ENCODE measurements around the gene TMEM94.
"Not testable (repeated sequence)": the region's sequence is repeated elsewhere in the genome, so short reads cannot be mapped to it uniquely, and the experiment has no call there.

The TMEM94 gene

DNA sequence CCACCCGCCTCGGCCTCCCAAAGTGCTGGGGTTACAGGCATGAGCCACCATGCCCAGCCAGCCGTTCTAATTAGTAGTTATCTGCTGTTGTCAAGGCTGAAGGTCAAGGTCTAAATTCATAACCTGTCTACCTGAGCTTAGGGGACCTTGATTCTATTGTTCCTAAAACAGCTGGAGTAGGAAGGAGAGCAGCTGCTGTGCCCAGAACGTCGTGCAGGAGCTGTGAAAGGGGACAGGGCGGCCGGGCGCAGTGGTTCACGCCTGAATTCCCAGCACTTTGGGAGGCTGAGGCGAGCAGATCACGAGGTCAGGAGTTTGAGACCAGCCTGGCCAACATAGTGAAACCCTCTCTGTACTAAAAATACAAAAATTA is 21.0 kb downstream of the TMEM94 start:
- not testable (repeated sequence) for DNase-seq

DNA sequence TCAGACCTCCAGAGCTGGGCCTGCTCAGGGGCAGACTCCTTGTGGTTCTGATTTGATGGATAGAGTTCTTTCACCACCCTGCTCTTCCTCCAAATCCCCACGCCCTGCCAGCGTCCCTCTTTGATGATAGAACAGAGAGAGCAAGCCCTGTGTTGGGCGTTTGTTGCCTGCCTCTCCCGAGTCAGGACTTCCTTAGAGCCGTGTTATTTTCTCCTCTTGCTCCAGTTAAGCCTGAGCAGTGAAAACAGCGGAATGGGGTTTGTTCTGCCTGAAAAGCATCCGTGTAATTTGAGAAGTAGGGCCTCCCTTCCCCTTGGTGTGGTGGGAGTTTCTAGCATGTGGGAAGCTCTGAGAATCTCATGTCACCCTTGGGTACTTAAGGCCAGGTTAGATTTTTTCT is 22.1 kb downstream of the TMEM94 start:
- DNase-seq, result no peak

DNA sequence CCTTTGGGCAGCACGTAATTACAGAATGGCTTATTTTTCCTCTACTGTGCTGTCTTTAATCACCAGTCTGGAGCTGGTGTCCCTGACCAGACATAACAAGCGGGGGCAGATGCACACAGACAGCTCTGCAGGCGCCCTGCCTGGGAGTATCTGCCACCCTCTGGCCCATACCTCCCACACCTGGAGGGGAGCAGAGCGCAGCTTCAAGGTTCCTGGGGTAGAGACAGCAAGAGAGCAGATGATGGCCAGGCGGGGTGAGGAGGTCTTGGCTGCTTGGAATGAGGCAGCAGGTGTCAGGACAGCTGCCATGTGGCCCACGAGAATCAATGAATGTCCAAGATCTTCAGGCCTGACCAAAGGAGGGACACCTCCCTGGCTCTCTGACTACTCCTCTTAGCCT is 23.8 kb downstream of the TMEM94 start:
- no peak for DNase-seq

DNA sequence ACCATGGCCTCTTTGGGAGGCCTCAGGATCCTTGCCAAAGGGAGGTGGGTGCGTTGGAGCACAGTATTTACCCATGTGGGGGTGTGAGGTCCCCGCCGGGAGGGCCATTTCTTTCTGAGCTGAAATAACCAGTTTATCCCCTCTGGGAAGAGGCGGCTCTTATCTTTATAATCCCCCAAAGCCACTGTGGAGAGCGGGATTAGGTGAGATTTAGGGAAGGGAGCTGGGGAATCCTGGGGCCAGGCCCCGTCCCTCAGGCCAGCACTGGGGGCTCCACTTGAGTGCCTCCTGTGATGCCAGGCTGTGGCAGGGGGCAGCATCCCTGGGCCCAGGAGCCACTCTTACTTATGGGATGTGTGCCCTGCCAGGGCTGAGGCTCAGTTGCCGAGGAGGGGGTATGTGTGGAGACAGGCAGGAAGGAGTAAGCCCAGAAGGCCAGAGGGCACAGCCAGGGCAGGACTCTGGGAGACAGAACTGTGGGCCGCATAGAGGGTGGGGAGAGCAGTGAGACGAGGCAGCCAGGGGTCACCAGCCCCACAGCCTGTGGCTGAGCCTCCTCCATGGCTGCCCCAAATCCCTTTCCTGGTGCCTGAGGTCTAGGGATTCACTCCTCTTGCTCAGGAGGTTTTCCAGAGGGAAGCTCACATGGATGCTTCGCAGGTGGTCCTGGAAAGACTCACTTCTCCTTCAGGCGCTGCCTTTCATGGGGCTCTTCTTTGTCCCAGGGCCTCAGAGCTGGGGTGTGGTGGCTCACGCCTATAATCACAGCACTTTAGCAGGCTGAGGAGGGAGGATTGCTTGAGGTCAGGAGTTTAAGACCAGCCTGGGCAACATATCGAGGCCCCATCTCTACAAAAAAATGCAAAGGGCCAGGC is 25.0 kb downstream of the TMEM94 start:
- DNase-seq, result no peak

DNA sequence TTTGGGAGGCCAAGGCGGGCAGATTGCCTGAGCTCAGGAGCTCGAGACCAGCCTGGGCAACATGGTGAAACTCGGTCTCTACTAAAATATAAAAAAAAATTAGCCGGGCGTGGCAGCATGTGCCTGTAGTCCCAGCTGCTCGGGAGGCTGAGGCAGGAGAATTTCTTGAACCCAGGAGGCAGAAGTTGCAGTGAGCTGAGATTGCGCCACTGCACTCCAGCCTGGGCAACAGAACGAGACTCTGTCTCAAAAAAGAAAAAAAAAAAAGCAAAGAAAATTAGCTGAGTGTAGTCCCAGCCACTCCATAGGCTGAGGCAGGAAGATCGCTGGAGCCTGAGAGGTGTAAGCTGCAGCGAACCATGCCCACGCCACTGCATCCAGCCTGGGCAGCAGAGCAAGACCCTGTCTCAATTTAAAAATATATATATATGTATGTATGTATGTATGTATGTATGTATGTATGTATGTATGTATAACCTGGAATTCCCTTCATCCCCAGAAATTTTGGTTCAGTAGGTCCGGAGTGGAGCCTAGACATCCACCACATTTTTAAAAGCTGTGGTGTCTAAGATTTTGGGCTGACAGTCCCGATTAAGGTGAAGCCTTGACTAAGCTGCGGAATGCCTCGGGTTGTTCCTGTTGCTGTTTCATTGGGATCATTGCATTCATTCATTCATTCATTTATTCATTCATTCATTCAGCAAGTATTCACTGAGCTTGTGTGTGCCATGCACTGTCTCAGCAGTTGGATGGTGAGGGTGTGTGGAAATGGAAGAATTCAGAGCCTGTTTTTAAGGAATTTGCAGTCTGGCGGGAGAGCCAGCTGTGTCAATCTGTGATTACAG is 25.9 kb downstream of the TMEM94 start:
- DNase-seq, result no peak

DNA sequence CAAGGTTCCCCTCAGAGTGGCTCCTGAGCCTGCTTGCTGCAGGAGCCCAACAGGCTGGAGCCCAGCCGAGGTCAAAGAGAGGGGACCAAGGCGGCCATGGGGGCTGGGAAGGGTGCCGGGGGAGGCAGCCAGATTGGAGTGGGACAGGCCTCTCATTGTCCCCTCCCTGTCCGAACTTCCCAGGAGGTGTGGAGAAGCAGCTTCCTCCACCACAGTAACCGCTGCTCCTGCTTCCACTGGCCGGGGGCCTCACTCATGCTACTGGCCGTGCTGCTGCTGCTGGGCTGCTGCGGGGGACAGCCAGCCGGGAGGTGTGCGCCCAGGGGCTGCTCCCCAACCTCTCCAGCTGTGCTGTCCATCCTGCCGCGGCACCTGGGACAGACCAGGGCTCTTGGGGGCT is 29.3 kb downstream of the TMEM94 start:
- no peak for DNase-seq

DNA sequence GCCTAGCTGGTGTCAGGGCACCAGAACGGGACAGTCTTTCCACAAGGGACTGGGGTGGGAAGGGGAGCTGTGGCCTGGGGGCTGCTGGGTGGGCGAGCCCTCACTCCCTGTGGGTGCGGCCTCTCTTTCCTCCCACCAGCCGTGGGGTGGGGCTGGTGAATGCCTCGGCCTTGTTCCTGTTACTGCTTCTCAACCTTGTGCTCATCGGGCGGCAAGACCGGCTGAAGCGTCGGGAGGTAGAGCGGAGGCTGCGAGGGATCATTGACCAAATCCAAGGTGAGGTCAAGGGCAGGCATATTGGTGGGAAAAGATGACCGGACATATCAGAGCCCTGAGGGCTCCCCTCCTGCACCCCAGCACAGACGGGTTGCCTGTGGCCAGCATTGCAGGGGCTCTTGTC is 29.7 kb downstream of the TMEM94 start:
- no peak for DNase-seq

DNA sequence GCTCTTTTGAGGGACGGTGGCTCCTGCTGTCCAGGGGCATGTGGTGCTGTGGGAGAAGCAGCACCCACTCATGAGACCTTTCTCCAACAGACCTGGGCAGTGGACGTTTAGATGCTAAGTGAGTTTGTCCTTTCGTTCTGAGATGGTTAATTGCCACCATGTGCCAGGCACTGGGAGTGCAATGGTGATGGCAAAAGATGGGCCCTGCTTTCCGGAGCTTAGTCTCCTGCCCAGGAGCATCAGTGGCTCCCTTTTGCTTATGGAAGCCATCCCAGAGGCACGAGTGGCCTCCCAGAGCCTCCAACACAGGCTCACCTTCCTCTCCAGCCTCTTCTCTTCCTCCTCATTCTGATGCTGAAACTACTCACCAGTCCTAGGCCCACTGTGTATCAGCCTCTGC is 30.5 kb downstream of the TMEM94 start:
- no peak for DNase-seq

DNA sequence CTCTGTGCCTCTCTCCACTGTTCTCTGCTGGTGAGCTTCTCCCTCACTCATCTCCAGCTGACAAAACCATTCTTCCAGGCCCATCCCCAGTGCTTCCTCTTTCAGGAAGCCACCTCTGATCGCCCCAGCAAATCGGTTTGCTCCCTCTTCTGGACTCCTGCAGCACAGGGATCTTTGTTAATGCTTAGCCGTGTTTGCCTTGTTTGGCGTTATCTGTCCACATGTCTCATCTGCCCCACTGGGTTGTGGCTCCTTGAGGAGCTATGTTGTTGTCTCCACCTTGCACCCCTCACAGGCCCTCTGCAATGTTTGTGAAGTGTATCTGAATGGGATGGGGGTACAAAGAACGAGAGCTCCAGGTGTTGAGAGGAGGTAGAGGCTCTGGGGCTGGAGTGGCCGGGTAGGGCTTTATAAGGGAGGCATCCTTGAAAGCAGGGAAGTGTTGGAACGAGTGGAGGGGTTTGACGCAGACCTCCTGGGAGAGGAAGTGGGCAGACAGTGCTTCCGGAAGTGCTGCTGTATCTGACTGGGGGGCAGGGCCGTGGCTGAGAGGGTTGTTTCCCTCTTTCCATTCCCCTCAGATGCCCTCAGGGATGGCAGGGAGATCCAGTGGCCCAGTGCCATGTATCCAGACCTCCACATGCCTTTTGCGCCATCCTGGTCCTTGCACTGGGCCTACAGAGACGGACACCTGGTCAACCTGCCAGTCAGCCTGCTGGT is 31.1 kb downstream of the TMEM94 start:
- peak; percentile 55 for DNase-seq

DNA sequence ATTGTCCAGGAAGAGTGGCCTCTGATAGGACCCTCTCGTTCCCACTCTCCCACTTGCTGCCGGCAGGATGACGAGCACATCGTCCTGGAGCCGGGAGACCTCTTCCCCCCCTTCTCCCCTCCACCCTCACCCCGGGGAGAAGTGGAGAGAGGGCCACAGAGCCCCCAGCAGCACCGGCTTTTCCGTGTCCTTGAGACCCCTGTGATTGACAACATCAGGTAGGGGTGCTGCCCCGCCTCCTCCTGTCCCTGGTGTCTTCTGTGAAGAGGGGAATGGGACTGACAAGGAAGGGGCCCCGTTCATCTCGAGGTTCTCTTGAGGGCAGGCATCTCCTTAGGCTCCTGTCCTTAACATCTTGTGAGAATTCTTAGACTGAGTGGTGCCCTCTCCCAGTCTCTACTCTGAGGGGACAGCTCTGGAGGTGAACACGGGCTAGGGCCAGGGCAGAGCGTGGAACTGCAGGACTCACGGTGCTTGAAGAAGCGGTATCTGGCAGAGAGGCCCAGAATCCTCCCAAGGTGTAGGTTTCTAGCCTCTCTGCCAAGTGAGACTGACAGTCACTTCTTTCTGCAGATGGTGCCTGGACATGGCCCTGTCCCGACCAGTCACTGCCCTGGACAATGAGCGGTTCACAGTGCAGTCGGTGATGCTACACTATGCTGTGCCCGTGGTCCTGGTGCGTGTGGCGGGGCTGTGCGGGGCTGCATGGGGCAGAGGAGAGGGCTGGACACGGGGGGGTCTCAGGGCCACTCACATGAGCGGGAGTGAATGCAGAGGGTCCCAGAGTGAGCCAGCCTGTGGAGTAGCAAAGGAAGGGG is 32.5 kb downstream of the TMEM94 start:
- DNase-seq, result no peak

DNA sequence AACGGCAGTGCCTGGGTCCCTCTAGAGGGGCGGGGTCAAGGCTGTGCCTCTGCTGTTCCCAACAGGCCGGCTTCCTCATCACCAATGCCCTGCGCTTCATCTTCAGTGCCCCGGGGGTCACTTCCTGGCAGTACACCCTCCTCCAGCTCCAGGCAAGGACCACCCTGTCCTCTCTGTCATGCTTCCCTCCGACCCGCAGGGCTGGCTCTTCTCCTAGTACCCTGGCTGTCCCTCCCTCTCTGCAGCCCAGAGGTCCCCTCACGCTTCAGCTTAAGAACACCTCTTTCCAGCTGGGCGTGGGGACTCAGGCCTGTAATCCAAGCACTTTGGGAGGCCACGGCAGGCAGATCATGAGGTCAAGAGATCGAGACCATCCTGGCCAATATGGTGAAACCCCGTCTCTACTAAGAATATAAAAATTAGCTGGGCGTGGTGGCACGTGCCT is 33.1 kb downstream of the TMEM94 start:
- no peak for DNase-seq

DNA sequence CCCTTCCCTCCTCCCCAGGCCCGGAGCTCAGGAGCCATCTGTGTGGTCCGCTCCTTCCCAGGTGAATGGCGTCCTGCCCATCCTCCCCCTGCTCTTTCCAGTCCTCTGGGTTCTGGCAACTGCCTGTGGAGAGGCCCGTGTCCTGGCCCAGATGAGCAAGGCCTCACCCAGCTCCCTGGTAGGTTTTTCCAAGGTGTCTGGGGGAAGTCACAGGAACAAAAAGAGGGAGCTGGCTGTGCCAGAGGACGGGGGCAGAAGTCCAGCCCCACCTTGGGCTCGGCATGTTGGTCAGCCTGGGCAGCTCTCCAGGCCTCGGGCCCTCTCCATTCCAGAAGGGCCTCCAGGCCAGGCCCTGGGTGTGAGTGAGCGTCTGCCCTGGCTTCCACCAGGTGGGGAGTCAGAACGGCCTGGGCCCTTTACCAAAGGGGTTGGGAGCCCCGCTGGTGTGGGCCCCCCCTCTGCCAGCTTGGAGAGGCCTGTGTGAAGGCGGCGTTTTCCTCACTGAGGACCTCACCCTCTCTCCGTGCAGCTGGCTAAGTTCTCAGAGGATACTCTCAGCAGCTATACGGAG is 33.8 kb downstream of the TMEM94 start:
- DNase-seq, result no peak

DNA sequence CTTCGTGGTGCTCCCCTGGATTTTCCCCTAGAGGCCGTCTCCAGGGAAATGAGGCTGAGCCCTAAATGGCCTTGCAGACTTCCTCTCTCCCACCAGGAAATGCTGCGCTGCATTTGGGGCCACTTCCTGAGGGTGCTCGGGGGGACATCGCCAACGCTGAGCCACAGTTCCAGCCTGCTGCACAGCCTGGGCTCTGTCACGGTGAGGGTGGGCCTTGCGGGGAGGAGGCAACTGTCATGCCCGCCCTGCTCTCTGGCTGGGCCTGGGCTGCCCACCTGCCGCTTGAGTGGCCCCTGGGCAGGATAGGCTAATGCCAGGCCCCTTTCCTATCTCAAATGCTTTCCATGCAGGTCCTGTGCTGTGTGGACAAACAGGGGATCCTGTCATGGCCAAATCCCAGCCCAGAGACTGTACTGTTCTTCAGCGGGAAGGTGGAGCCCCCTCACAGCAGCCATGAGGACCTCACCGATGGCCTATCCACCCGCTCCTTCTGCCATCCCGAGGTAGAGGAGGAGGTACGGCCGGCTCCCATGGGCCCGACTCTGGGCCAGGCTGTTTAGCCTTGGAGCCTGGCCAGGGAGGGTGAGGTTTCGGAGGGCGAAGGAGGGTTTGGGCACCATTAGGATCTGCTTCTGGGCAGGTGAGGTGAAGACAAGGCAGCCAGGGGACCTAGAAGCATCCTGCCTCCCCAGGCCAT is 34.7 kb downstream of the TMEM94 start:
- DNase-seq, result no peak

DNA sequence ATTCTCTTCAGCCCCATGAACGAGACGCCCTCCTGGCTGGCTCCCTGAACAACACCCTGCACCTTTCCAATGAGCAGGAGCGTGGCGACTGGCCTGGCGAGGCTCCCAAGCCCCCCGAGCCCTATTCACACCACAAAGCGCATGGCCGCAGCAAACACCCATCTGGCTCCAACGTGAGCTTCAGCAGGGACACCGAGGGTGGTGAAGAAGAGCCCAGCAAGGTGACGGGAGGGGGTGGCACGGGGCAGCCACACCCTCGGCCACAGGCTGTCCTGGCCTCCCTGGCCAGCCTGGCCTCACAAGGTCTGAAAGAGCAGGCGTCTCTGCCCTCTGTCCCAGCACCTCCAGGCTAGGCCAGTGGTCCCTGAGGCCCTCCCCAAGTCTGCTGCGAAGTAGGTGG is 35.2 kb downstream of the TMEM94 start:
- no peak for DNase-seq

DNA sequence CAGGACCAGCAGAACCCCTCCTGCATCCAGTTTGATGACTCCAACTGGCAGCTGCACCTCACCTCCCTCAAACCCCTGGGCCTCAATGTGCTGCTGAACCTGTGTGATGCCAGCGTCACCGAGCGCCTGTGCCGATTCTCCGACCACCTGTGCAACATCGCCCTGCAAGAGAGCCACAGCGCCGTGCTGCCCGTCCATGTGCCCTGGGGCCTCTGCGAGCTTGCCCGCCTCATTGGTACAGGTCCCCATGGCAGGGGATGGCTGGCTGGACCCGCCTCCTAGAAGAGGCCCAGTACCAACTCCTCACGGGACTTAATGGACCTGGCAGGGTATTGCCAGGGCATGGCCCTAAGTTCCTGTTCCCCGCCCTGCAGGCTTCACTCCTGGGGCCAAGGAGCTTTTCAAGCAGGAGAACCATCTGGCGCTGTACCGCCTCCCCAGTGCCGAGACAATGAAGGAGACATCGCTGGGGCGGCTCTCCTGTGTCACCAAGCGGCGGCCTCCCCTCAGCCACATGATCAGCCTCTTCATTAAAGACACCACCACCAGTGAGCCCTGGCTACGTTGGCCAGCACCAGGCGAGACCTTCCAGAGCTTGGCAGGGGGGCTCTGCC is 36.2 kb downstream of the TMEM94 start:
- DNase-seq, result no peak

DNA sequence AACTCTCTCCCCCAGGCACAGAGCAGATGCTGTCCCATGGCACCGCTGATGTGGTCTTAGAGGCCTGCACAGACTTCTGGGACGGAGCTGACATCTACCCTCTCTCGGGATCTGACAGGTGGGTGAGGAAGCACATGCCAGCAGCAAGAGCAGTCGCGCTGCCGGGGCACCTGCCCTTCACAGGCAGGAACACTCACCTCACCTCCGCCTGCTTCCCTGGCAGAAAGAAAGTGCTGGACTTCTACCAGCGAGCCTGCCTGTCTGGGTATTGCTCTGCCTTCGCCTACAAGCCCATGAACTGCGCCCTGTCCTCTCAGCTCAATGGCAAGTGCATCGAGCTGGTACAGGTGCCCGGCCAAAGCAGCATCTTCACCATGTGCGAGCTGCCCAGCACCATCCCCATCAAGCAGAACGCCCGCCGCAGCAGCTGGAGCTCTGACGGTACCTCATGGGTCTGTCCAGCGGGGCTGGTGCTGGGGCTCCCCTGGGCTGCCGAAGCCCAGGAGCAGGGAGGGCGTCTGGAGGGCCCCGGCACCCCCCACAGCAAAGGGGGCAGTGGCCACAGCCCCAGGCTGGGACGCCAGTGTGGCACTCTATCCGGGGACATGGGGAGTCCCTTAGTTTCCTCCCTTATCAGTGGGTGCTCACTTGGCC is 37.2 kb downstream of the TMEM94 start:
- no peak for DNase-seq

DNA sequence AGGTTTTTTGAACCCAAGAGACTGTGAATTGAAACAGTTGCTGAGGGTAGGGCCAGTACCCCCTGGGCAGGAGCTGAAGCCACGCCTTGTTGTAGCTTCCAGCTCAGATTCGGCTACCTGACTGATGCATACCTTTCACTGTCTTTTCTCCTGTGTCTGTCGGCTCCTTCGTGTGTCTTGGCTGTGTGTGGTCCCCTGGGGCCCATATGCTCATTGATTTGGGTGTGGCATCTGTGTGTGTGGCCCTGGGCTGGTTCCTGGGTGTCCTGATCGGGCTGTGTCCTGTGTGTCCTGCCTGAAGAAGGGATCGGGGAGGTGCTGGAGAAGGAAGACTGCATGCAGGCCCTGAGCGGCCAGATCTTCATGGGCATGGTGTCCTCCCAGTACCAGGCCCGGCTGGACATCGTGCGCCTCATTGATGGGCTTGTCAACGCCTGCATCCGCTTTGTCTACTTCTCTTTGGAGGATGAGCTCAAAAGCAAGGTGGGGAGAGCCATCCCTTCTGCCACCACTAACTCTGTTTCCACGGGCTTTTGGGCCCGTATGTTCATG is 38.0 kb downstream of the TMEM94 start:
- no peak for DNase-seq

DNA sequence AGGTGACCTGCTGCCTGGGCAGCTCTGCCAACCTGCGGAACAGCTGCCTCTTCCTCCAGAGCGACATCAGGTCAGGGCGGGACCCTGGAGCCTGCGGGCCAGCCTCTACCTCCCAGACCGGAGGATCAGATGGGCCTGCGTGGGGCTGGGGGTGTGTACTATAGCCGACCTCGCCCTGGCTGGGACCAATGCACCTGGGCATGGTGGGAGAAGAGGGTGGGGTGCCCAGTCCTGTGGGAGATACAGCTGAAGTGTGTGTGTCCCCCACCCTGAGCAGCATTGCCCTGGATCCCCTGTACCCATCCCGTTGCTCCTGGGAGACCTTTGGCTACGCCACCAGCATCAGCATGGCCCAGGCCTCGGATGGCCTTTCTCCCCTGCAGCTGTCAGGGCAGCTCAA is 39.6 kb downstream of the TMEM94 start:
- no peak for DNase-seq

DNA sequence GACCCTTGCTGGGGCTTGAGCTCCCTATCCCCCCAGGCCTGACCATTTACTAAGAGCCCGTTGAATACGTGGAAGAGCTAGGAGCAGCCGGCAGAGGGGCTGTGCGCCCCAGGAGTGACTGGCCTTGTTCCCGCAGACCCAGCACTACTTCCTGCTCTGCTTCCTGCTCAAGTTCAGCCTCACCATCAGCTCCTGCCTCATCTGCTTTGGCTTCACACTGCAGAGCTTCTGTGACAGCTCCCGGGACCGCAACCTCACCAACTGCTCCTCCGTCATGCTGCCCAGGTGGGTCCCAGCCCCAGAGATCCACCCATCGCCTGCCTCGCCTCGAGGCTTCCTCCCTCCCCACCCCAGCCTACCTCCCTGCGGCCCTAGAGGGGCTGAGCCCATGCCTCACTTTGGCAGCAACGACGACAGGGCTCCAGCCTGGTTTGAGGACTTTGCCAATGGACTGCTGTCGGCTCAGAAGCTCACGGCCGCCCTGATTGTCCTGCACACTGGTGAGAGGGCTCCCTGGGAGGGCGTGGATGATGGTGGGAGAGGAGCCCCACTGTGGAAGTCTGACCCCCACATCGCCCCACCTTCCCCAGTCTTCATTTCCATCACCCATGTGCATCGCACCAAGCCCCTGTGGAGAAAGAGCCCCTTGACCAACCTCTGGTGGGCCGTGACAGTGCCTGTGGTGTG is 41.7 kb downstream of the TMEM94 start:
- DNase-seq, result no peak

Data from CD4-positive, alpha-beta T cell treated with Interleukin-17A for 1 hour (primary cell).